HEK293 (cell line): ENCODE data around the gene PIGM.

Experiments
- CTCF ChIA-PET: fragments of 350-600 bp; formaldehyde crosslinking; extraction: SDS; loops from one replicate; lab custom pipeline; 2021; ENCODE audit warnings: antibody characterized with exemption; lab: Yijun Ruan, JAX
- POLR2A ChIA-PET: fragments of 300-600 bp; formaldehyde crosslinking; extraction: SDS; loops from one replicate; lab custom pipeline; 2020; ENCODE audit warnings: antibody characterized with exemption, inconsistent platforms; lab: Yijun Ruan, JAX
- H3K27ac ChIP-seq: fragments of 200-500 bp; sonication (Bioruptor generic); 2 replicates; pipeline ENCODE4 v1.5.1; 2014; ENCODE audit warnings: low read depth, low read length, control low read depth, inconsistent platforms; ENCODE audit errors: extremely low read depth
- H3K36me3 ChIP-seq, 2 experiments: fragments of 200-500 bp in 1 of 2; sonication (Bioruptor generic) in 1 of 2; 1 replicate in 1 of 2; 2 replicates in 1 of 2; pipeline ENCODE4 v1.5.1; 2014 to 2017; ENCODE audit warnings: inconsistent platforms in 2 of 2, low read length in 2 of 2; ENCODE audit not compliant: control insufficient read depth in 2 of 2, insufficient read depth in 1 of 2
- H3K4me1 ChIP-seq: fragments of 200-500 bp; sonication (Bioruptor generic); 2 replicates; pipeline ENCODE4 v1.5.1; 2014; ENCODE audit warnings: mild to moderate bottlenecking, low read length, inconsistent platforms; ENCODE audit not compliant: control insufficient read depth, insufficient read depth
- H3K4me3 ChIP-seq: 2 replicates; pipeline ENCODE4 v1.5.1; 2011; ENCODE audit warnings: low read depth, mild to moderate bottlenecking, control low read depth, low read length, moderate library complexity
- H3K9me3 ChIP-seq: fragments of 200-500 bp; sonication (Bioruptor generic); 2 replicates; pipeline ENCODE4 v1.5.1; 2014; ENCODE audit warnings: low read depth, low read length, inconsistent platforms; ENCODE audit not compliant: control insufficient read depth, insufficient read depth
- HOXC10 ChIP-seq: sonication (generic); formaldehyde crosslinking; IDR thresholded peaks from 2 replicates; pipeline ENCODE4 v1.8.1; 2023; ENCODE audit warnings: mild to moderate bottlenecking, missing genetic modification reagents
- IKZF3 ChIP-seq: fragments of 450-650 bp; IDR thresholded peaks from 2 replicates; pipeline ENCODE4 v1.5.0; 2018; ENCODE audit warnings: missing biosample characterization, mild to moderate bottlenecking, missing genetic modification characterization, moderate library complexity
- REPIN1 ChIP-seq: fragments of 450-650 bp; formaldehyde crosslinking; IDR thresholded peaks from 2 replicates; pipeline ENCODE4 v1.5.1; 2017; ENCODE audit warnings: missing biosample characterization, missing genetic modification characterization, low read depth
- SP2 ChIP-seq: fragments of 450-650 bp; formaldehyde crosslinking; IDR thresholded peaks from 2 replicates; pipeline ENCODE4 v1.5.1; 2016; ENCODE audit warnings: missing biosample characterization, missing genetic modification characterization
- ZBTB1 ChIP-seq: fragments of 450-650 bp; formaldehyde crosslinking; IDR thresholded peaks from 2 replicates; pipeline ENCODE4 v1.5.1; 2016; ENCODE audit warnings: missing biosample characterization, missing genetic modification characterization
- ZNF112 ChIP-seq: fragments of 450-650 bp; formaldehyde crosslinking; IDR thresholded peaks from 2 replicates; pipeline ENCODE4 v1.5.0; 2017; ENCODE audit warnings: missing biosample characterization, missing genetic modification characterization
- ZNF138 ChIP-seq: fragments of 450-650 bp; formaldehyde crosslinking; IDR thresholded peaks from 2 replicates; pipeline ENCODE4 v1.5.1; 2016; ENCODE audit warnings: missing biosample characterization, missing genetic modification characterization, borderline replicate concordance
- ZNF140 ChIP-seq: fragments of 450-650 bp; formaldehyde crosslinking; IDR thresholded peaks from 2 replicates; pipeline ENCODE4 v1.5.1; 2016; ENCODE audit warnings: missing biosample characterization, missing genetic modification characterization
- ZNF184 ChIP-seq: fragments of 450-650 bp; IDR thresholded peaks from 2 replicates; pipeline ENCODE4 v1.5.1; 2018; ENCODE audit warnings: missing biosample characterization, mild to moderate bottlenecking, missing genetic modification characterization
- ZNF23 ChIP-seq: fragments of 450-650 bp; formaldehyde crosslinking; IDR thresholded peaks from 2 replicates; pipeline ENCODE4 v1.5.1; 2016; ENCODE audit warnings: missing biosample characterization, missing genetic modification characterization, borderline replicate concordance
- ZNF292 ChIP-seq: fragments of 450-650 bp; formaldehyde crosslinking; IDR thresholded peaks from 2 replicates; pipeline ENCODE4 v1.5.1; 2016; ENCODE audit warnings: low read depth, missing biosample characterization, missing genetic modification characterization, borderline replicate concordance
- ZNF341 ChIP-seq: fragments of 450-650 bp; formaldehyde crosslinking; IDR thresholded peaks from 2 replicates; pipeline ENCODE4; 2016; ENCODE audit warnings: low read depth, missing biosample characterization, missing genetic modification characterization
- ZNF391 ChIP-seq: fragments of 450-650 bp; formaldehyde crosslinking; IDR thresholded peaks from 2 replicates; pipeline ENCODE4 v1.5.1; 2016; ENCODE audit warnings: low read depth, missing biosample characterization, missing genetic modification characterization, borderline replicate concordance
- ZNF776 ChIP-seq: fragments of 450-650 bp; formaldehyde crosslinking; IDR thresholded peaks from 2 replicates; pipeline ENCODE4 v1.5.0; 2017; ENCODE audit warnings: missing biosample characterization, missing genetic modification characterization, borderline replicate concordance
- TF ChIP-seq, protein P1 (sequence below): fragments of 450-650 bp; formaldehyde crosslinking; IDR thresholded peaks from 2 replicates; pipeline ENCODE4 v1.5.1; 2016; ENCODE audit warnings: missing biosample characterization, missing genetic modification characterization
- TF ChIP-seq, protein P2 (sequence below): fragments of 450-650 bp; formaldehyde crosslinking; IDR thresholded peaks from 2 replicates; pipeline ENCODE4 v1.5.1; 2016; ENCODE audit warnings: missing biosample characterization, missing genetic modification characterization
- TF ChIP-seq, protein P3 (sequence below): sonication (generic); formaldehyde crosslinking; IDR thresholded peaks from 2 replicates; pipeline ENCODE4 v1.8.1; 2022; ENCODE audit warnings: mild to moderate bottlenecking, moderate library complexity, missing genetic modification reagents
- TF ChIP-seq, protein P4 (sequence below): fragments of 450-650 bp; formaldehyde crosslinking; IDR thresholded peaks from 2 replicates; pipeline ENCODE4 v1.5.1; 2016; ENCODE audit warnings: missing biosample characterization, missing genetic modification characterization
- TF ChIP-seq, protein P5 (sequence below): fragments of 450-650 bp; IDR thresholded peaks from 2 replicates; pipeline ENCODE4 v1.5.1; 2018; ENCODE audit warnings: missing biosample characterization, missing genetic modification characterization
- TF ChIP-seq, protein P6 (sequence below): fragments of 450-650 bp; formaldehyde crosslinking; IDR thresholded peaks from 2 replicates; pipeline ENCODE4 v1.5.1; 2016; ENCODE audit warnings: missing biosample characterization, missing genetic modification characterization, borderline replicate concordance

PIGM gene

DNA sequence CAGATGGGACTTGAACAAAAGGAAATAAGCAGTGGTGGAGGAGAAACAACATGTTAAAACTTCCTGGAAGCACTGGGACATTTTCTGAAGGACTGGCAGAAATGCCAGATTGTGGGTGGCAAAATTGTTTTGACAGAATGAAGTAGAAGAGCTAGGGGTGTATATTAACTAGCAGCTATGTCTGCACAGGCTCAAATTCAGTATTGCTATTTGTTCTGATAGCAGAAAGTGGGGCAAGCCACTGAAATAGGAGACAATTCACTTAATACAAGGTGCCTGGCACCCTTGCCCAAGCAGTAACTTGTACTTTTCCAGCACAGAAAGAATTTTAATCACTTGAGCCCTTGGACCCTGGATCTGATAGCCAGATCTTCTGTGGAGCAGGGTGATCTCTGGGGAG is 11.8 kb upstream of the PIGM start:
- no peak overlapping the region for H3K4me3 ChIP-seq
- POLR2A ChIA-PET = no interaction called here
- CTCF ChIA-PET = interaction anchor here (0.6 to 25.0 kb wide), 6 partner anchors 11 to 921 kb away, joined by 3 to 541 read pairs (median 3); partner anchors contain the start of gene KCNJ9
- H3K36me3 ChIP-seq = no peaks in the 10 kb centered on the region
- H3K4me1 ChIP-seq = no peaks in the 10 kb centered on the region
- H3K27ac ChIP-seq = no peak overlapping the region
- TF ChIP-seq, protein P1, sequence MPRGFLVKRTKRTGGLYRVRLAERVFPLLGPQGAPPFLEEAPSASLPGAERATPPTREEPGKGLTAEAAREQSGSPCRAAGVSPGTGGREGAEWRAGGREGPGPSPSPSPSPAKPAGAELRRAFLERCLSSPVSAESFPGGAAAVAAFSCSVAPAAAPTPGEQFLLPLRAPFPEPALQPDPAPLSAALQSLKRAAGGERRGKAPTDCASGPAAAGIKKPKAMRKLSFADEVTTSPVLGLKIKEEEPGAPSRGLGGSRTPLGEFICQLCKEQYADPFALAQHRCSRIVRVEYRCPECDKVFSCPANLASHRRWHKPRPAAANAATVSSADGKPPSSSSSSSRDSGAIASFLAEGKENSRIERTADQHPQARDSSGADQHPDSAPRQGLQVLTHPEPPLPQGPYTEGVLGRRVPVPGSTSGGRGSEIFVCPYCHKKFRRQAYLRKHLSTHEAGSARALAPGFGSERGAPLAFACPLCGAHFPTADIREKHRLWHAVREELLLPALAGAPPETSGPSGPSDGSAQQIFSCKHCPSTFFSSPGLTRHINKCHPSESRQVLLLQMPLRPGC (tag by site-specific recombination) = no peak
- TF ChIP-seq, protein P2, sequence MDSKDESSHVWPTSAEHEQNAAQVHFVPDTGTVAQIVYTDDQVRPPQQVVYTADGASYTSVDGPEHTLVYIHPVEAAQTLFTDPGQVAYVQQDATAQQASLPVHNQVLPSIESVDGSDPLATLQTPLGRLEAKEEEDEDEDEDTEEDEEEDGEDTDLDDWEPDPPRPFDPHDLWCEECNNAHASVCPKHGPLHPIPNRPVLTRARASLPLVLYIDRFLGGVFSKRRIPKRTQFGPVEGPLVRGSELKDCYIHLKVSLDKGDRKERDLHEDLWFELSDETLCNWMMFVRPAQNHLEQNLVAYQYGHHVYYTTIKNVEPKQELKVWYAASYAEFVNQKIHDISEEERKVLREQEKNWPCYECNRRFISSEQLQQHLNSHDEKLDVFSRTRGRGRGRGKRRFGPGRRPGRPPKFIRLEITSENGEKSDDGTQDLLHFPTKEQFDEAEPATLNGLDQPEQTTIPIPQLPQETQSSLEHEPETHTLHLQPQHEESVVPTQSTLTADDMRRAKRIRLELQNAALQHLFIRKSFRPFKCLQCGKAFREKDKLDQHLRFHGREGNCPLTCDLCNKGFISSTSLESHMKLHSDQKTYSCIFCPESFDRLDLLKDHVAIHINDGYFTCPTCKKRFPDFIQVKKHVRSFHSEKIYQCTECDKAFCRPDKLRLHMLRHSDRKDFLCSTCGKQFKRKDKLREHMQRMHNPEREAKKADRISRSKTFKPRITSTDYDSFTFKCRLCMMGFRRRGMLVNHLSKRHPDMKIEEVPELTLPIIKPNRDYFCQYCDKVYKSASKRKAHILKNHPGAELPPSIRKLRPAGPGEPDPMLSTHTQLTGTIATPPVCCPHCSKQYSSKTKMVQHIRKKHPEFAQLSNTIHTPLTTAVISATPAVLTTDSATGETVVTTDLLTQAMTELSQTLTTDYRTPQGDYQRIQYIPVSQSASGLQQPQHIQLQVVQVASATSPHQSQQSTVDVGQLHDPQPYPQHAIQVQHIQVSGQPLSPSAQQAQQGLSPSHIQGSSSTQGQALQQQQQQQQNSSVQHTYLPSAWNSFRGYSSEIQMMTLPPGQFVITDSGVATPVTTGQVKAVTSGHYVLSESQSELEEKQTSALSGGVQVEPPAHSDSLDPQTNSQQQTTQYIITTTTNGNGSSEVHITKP (tag by site-specific recombination) = peak; percentile 90
- H3K9me3 ChIP-seq = no peaks in the 10 kb centered on the region

DNA sequence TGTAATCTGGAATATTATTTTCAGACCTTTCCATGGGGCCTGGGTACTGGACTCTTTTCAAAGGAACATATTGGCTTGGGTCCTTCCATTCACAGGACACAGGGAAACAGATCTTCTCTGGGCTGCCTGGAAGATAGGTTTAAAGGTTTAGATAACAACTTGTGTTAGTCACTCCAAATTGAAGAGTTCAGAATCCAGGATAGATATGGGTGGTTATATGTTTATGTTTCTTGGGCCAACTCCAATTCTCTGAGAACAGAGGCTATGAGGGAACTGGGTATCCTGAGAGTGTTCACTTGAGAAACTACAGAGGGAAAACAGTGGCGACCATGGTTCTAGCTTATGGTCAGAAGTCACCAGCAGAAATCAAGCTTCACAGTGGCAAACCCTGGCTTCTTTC is 8.7 kb upstream of the PIGM start:
- POLR2A ChIA-PET = no interaction called here
- CTCF ChIA-PET = interaction anchor here (0.7 to 25.0 kb wide), 4 partner anchors 9 to 210 kb away, joined by 3 to 541 read pairs (median 3); partner anchors contain the start of gene KCNJ9
- no peak for TF ChIP-seq HOXC10 (CRISPR knock-in tag)
- TF ChIP-seq ZNF23 (tag by site-specific recombination) = no peak
- TF ChIP-seq, protein P3, sequence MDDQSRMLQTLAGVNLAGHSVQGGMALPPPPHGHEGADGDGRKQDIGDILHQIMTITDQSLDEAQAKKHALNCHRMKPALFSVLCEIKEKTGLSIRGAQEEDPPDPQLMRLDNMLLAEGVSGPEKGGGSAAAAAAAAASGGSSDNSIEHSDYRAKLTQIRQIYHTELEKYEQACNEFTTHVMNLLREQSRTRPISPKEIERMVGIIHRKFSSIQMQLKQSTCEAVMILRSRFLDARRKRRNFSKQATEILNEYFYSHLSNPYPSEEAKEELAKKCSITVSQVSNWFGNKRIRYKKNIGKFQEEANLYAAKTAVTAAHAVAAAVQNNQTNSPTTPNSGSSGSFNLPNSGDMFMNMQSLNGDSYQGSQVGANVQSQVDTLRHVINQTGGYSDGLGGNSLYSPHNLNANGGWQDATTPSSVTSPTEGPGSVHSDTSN (CRISPR knock-in tag) = no peak
- no peak for TF ChIP-seq ZNF776 (tag by site-specific recombination)
- TF ChIP-seq ZNF341 (tag by site-specific recombination) = no peak
- no peak for TF ChIP-seq ZNF112 (tag by site-specific recombination)
- TF ChIP-seq SP2 (tag by site-specific recombination) = no peak
- no peak for TF ChIP-seq IKZF3
- TF ChIP-seq ZBTB1 (tag by site-specific recombination) = no peak
- TF ChIP-seq ZNF292 (tag by site-specific recombination) = no peak
- TF ChIP-seq, protein P4, sequence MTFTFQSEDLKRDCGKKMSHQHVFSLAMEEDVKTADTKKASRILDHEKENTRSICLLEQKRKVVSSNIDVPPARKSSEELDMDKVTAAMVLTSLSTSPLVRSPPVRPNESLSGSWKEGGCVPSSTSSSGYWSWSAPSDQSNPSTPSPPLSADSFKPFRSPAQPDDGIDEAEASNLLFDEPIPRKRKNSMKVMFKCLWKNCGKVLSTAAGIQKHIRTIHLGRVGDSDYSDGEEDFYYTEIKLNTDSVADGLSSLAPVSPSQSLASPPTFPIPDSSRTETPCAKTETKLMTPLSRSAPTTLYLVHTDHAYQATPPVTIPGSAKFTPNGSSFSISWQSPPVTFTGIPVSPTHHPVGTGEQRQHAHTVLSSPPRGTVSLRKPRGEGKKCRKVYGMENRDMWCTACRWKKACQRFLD (tag by site-specific recombination) = no peak
- TF ChIP-seq REPIN1 = no peak
- TF ChIP-seq, protein P5, sequence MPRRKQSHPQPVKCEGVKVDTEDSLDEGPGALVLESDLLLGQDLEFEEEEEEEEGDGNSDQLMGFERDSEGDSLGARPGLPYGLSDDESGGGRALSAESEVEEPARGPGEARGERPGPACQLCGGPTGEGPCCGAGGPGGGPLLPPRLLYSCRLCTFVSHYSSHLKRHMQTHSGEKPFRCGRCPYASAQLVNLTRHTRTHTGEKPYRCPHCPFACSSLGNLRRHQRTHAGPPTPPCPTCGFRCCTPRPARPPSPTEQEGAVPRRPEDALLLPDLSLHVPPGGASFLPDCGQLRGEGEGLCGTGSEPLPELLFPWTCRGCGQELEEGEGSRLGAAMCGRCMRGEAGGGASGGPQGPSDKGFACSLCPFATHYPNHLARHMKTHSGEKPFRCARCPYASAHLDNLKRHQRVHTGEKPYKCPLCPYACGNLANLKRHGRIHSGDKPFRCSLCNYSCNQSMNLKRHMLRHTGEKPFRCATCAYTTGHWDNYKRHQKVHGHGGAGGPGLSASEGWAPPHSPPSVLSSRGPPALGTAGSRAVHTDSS (tag by site-specific recombination) = no peak
- TF ChIP-seq ZNF184 = no peak
- TF ChIP-seq ZNF391 (tag by site-specific recombination) = no peak
- TF ChIP-seq, protein P6, sequence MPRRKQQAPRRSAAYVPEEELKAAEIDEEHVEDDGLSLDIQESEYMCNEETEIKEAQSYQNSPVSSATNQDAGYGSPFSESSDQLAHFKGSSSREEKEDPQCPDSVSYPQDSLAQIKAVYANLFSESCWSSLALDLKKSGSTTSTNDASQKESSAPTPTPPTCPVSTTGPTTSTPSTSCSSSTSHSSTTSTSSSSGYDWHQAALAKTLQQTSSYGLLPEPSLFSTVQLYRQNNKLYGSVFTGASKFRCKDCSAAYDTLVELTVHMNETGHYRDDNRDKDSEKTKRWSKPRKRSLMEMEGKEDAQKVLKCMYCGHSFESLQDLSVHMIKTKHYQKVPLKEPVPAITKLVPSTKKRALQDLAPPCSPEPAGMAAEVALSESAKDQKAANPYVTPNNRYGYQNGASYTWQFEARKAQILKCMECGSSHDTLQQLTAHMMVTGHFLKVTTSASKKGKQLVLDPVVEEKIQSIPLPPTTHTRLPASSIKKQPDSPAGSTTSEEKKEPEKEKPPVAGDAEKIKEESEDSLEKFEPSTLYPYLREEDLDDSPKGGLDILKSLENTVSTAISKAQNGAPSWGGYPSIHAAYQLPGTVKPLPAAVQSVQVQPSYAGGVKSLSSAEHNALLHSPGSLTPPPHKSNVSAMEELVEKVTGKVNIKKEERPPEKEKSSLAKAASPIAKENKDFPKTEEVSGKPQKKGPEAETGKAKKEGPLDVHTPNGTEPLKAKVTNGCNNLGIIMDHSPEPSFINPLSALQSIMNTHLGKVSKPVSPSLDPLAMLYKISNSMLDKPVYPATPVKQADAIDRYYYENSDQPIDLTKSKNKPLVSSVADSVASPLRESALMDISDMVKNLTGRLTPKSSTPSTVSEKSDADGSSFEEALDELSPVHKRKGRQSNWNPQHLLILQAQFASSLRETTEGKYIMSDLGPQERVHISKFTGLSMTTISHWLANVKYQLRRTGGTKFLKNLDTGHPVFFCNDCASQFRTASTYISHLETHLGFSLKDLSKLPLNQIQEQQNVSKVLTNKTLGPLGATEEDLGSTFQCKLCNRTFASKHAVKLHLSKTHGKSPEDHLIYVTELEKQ = no peak
- no peak for TF ChIP-seq ZNF138 (tag by site-specific recombination)
- TF ChIP-seq ZNF140 (tag by site-specific recombination) = no peak

More for the DNA sequence above, 8.7 kb upstream of the PIGM start:
- H3K4me1 ChIP-seq = no peaks in the 10 kb centered on the region
- H3K27ac ChIP-seq = no peak overlapping the region
- no peak overlapping the region for H3K4me3 ChIP-seq
- no peaks in the 10 kb centered on the region for H3K36me3 ChIP-seq
- no peaks in the 10 kb centered on the region for H3K9me3 ChIP-seq
